Measurements from ENCODE around the gene WDFY2. TPM values are rescaled to one million over a fixed set of nuclear protein-coding genes. Genes with fewer than 3 reads are reported as not detected.

WDFY2 gene
- total and polyA plus RNA-seq, 8 donors = 11.4 to 25.2 (median 17.2) TPM

- DNase-seq = no peak
- 70 to 81% methylated on average over 3 of the region's 3 CpGs for WGBS, 2 donors
- no peak overlapping the region for H3K27ac ChIP-seq
- H3K36me3 ChIP-seq = no peaks in the 10 kb centered on the region
- TF ChIP-seq CTCF (IDR thresholded peaks at IDR 0.05) = no peak
- no peak overlapping the region for H3K4me3 ChIP-seq
- H3K4me1 ChIP-seq = peaks cover 28 to 75% (median 60%) of the 10 kb centered on the region in 3 donors
- intact Hi-C loops (cut with DNase I) = loop anchor here in 2 of 3 donors (10.0 kb wide), 2 partner anchors 139 to 161 kb away; no protein-coding TSS in a partner anchor
- H3K27me3 ChIP-seq = no peaks in the 10 kb centered on the region
- H3K9me3 ChIP-seq = no peaks in the 10 kb centered on the region
- no peak for ATAC-seq
- FAIRE-seq = no peak
Observed at GRCh38 chr13:51595416-51595815, 11.2 kb downstream of the WDFY2 start.

GRCh38 chr13:51596541-51596940 is 12.3 kb downstream of the WDFY2 start:
- ATAC-seq = peak in 2 of 4 donors; percentile 18 to 46
- intact Hi-C loops (cut with DNase I) = loop anchor here in 2 of 3 donors (10.0 kb wide), 2 partner anchors 138 to 162 kb away; no protein-coding TSS in a partner anchor
- Histone ChIP-seq H3K36me3 (no peaks in the 10 kb centered on the region), H3K4me1 (peaks cover 21 to 73% (median 60%) of the 10 kb centered on the region in 3 donors), H3K27me3 (no peaks in the 10 kb centered on the region), H3K9me3 (no peaks in the 10 kb centered on the region), H3K27ac (no peak overlapping the region), H3K4me3 (no peak overlapping the region)
- TF ChIP-seq CTCF (IDR thresholded peaks at IDR 0.05) = no peak
- no peak for DNase-seq
- FAIRE-seq = no peak
- WGBS, 2 donors = 14 to 19% methylated on average over 2 of the region's 2 CpGs

GRCh38 chr13:51599444-51600176 is 15.3 kb downstream of the WDFY2 start:
- intact Hi-C loops (cut with DNase I) = loop anchor here in 2 of 3 donors (10.0 kb wide), 2 partner anchors 135 to 165 kb away; no protein-coding TSS in a partner anchor
- Histone ChIP-seq H3K4me3 (no peak overlapping the region), H3K27ac (peak overlapping the region in 2 of 4 donors; percentile 34 to 46), H3K36me3 (no peaks in the 10 kb centered on the region), H3K9me3 (no peaks in the 10 kb centered on the region), H3K27me3 (no peaks in the 10 kb centered on the region), H3K4me1 (peaks cover 13 to 52% (median 40%) of the 10 kb centered on the region in 3 donors)
- TF ChIP-seq CTCF (IDR thresholded peaks at IDR 0.05) = peak in 1 of 4 donors; percentile 10
- ATAC-seq (peak in 1 of 4 donors; percentile 25), FAIRE-seq (no peak), DNase-seq (no peak)

GRCh38 chr13:51600703-51601102 is 16.4 kb downstream of the WDFY2 start:
- WGBS, 2 donors = 39 to 51% methylated on average over 3 of the region's 3 CpGs
- DNase-seq (no peak), FAIRE-seq (no peak), ATAC-seq (peak; percentile 67 to 75 (median 68))
- H3K27ac ChIP-seq = peak overlapping the region in 2 of 4 donors; percentile 34 to 46
- intact Hi-C loops (cut with DNase I) = no loop called here
- H3K4me1 ChIP-seq = peaks cover 6 to 49% (median 39%) of the 10 kb centered on the region in 3 donors
- H3K9me3 ChIP-seq = no peaks in the 10 kb centered on the region
- no peaks in the 10 kb centered on the region for H3K27me3 ChIP-seq
- TF ChIP-seq CTCF (IDR thresholded peaks at IDR 0.05) = no peak
- no peaks in the 10 kb centered on the region for H3K36me3 ChIP-seq
- no peak overlapping the region for H3K4me3 ChIP-seq

All from pancreas (tissue), 10 donors.